OCI-LY7 (cell line): ENCODE data around the gene RBMX. TPM values are rescaled to one million over a fixed set of nuclear protein-coding genes. Genes with fewer than 3 reads are reported as not detected.

Source experiments
- BruUV-seq: library from RNA; stranded (reverse); fragments of 400-500 nt; replicated peaks from 2 replicates; lab custom pipeline; 2021; lab: Mats Ljungman, UMichigan
- CTCF ChIA-PET: fragments of 300-600 bp; sonication (Branson Sonifier 250); formaldehyde crosslinking; loops from one replicate; lab custom pipeline; 2022; ENCODE audit warnings: antibody characterized with exemption; ENCODE audit not compliant: unreplicated experiment; lab: Charles Lee
- POLR2A ChIA-PET: fragments of 300-600 bp; sonication (Branson Sonifier 250); formaldehyde crosslinking; loops from one replicate; lab custom pipeline; 2022; ENCODE audit warnings: antibody characterized with exemption; lab: Charles Lee
- DNase-seq: peaks from one replicate; pipeline ENCODE4 v3.0.0-alpha.2; 2015; ENCODE audit warnings: low spot score
- H2AFZ ChIP-seq: fragments of 200-600 bp; sonication (generic), shearing (Covaris generic); 2 replicates; pipeline ENCODE4 v1.6.1; 2014; ENCODE audit warnings: mild to moderate bottlenecking, antibody characterized with exemption, low read length, moderate library complexity
- H3K27ac ChIP-seq: fragments of 200-600 bp; sonication (generic); 2 replicates; pipeline ENCODE4 v1.5.1; 2014; ENCODE audit warnings: mixed run types, low read depth, mild to moderate bottlenecking, moderate library complexity, low read length, inconsistent platforms; ENCODE audit not compliant: poor library complexity, severe bottlenecking
- H3K36me3 ChIP-seq: fragments of 200-600 bp; sonication (generic); 2 replicates; pipeline ENCODE4 v1.6.1; 2014; ENCODE audit warnings: mild to moderate bottlenecking, antibody characterized with exemption, low read length, moderate library complexity, mixed read lengths; ENCODE audit not compliant: insufficient read depth
- H3K4me1 ChIP-seq: fragments of 200-600 bp; sonication (generic); 2 replicates; pipeline ENCODE4 v1.5.1; 2014; ENCODE audit warnings: mild to moderate bottlenecking, low read length; ENCODE audit not compliant: insufficient read depth, poor library complexity, severe bottlenecking
- H3K4me2 ChIP-seq: fragments of 200-600 bp; sonication (generic); 2 replicates; pipeline ENCODE4 v1.6.1; 2014; ENCODE audit warnings: mild to moderate bottlenecking, low read length
- H3K4me3 ChIP-seq: fragments of 200-600 bp; sonication (generic); 2 replicates; pipeline ENCODE4 v1.5.1; 2014; ENCODE audit warnings: mild to moderate bottlenecking, low read depth, low read length; ENCODE audit not compliant: poor library complexity, severe bottlenecking
- H3K79me2 ChIP-seq: fragments of 200-600 bp; sonication (generic); 2 replicates; pipeline ENCODE4 v1.6.1; 2016; ENCODE audit warnings: low read depth, mild to moderate bottlenecking, low read length, moderate library complexity, mixed read lengths; ENCODE audit not compliant: insufficient read depth
- H3K9me2 ChIP-seq: fragments of 200-600 bp; sonication (generic); 2 replicates; pipeline ENCODE4 v1.6.1; 2016; ENCODE audit warnings: mild to moderate bottlenecking, low read length, mixed read lengths; ENCODE audit not compliant: insufficient read depth
- H3K9me3 ChIP-seq: fragments of 200-600 bp; sonication (generic); 2 replicates; pipeline ENCODE4 v1.6.1; 2014; ENCODE audit warnings: mild to moderate bottlenecking, mixed run types, low read length, mixed read lengths
- H4K20me1 ChIP-seq: fragments of 200-600 bp; sonication (generic); 2 replicates; pipeline ENCODE4 v1.6.1; 2014; ENCODE audit warnings: mild to moderate bottlenecking, antibody characterized with exemption, low read length, moderate library complexity, mixed read lengths; ENCODE audit not compliant: insufficient read depth
- CTCF ChIP-seq: fragments of 200-600 bp; sonication (generic); conservative IDR thresholded peaks from 2 replicates; pipeline ENCODE4 v1.5.1; 2014; ENCODE audit warnings: mild to moderate bottlenecking, antibody characterized with exemption, low read length, moderate library complexity, mixed read lengths
- EZH2phosphoT487 ChIP-seq: fragments of 200-600 bp; sonication (generic); IDR thresholded peaks from 2 replicates; pipeline ENCODE4 v1.6.1; 2018; ENCODE audit warnings: low read depth, borderline replicate concordance, mild to moderate bottlenecking, mixed run types, antibody characterized with exemption, low read length, moderate library complexity, mixed read lengths
- intact Hi-C: fragments of 100-400 bp; cut with micrococcal nuclease; formaldehyde crosslinking; loops from one replicate; pipeline ENCODE4 v1.10.0; 2022; ENCODE audit not compliant: unreplicated experiment
- total RNA-seq, 2 experiments: library from RNA; depleted of rRNA in 1 of 2; stranded (reverse); fragments of >200 nt in 1 of 2; shearing (Covaris generic) in 1 of 2; gene quantifications; 2 replicates each; pipeline ENCODE4 v1.2.3, GENCODE V29; 2014 to 2022

The RBMX gene
- total RNA-seq, 2 experiments from 2014 or later = 321 to 342 TPM

GRCh38 chrX:136868283-136869055 is 12.1 kb downstream of the RBMX start:
- no peak for DNase-seq
- POLR2A ChIA-PET = interaction anchor here (1.4 kb wide), 1 partner anchor 10 kb away, joined by 5 read pairs; no protein-coding TSS in a partner anchor
- Histone ChIP-seq H3K36me3 (peaks cover 83% of the 10 kb centered on the region), H3K27ac (no peak overlapping the region), H3K4me1 (peaks cover 19% of the 10 kb centered on the region), H3K4me3 (no peak overlapping the region), H3K4me2 (no peak overlapping the region), H3K79me2 (peaks cover 13% of the 10 kb centered on the region; the same call in 1 of the 2 replicates), H3K9me3 (no peaks in the 10 kb centered on the region), H3K9me2 (no peaks in the 10 kb centered on the region), H4K20me1 (peaks cover 5% of the 10 kb centered on the region; the same call in 1 of the 2 replicates), H2AFZ (no peak overlapping the region)
- TF ChIP-seq EZH2phosphoT487 (no peak), CTCF (no peak)
- BruUV-seq = no TSS peak
- CTCF ChIA-PET = interaction anchor here (0.6 kb wide), 1 partner anchor 11 kb away, joined by 3 read pairs; no protein-coding TSS in a partner anchor
- intact Hi-C loops = no loop called here

GRCh38 chrX:136867518-136867917 is 13.0 kb downstream of the RBMX start:
- intact Hi-C loops = no loop called here
- Histone ChIP-seq H3K4me3 (no peak overlapping the region), H3K79me2 (peaks cover 13% of the 10 kb centered on the region; the same call in 1 of the 2 replicates), H2AFZ (no peak overlapping the region), H4K20me1 (peaks cover 4% of the 10 kb centered on the region; the same call in 1 of the 2 replicates), H3K27ac (no peak overlapping the region), H3K4me1 (peaks cover 18% of the 10 kb centered on the region), H3K4me2 (no peak overlapping the region), H3K9me2 (no peaks in the 10 kb centered on the region), H3K36me3 (peaks cover 74% of the 10 kb centered on the region), H3K9me3 (no peaks in the 10 kb centered on the region)
- no peak for DNase-seq
- TF ChIP-seq EZH2phosphoT487 (no peak), CTCF (no peak)
- no TSS peak for BruUV-seq
- POLR2A ChIA-PET = interaction anchor here (1.4 kb wide), 1 partner anchor 11 kb away, joined by 5 read pairs; no protein-coding TSS in a partner anchor
- CTCF ChIA-PET = no interaction called here

GRCh38 chrX:136867096-136867491 is 13.4 kb downstream of the RBMX start:
- H3K4me2 ChIP-seq = no peak overlapping the region
- H3K36me3 ChIP-seq = peaks cover 70% of the 10 kb centered on the region
- intact Hi-C loops = no loop called here
- H3K4me1 ChIP-seq = peaks cover 14% of the 10 kb centered on the region
- BruUV-seq = no TSS peak
- no peaks in the 10 kb centered on the region for H4K20me1 ChIP-seq
- H3K4me3 ChIP-seq = no peak overlapping the region
- ChIA-PET CTCF (no interaction called here), POLR2A (interaction anchor here (0.8 to 1.4 kb wide), 2 partner anchors 11 to 32 kb away, joined by 5 read pairs; no protein-coding TSS in a partner anchor)
- H3K9me2 ChIP-seq = no peaks in the 10 kb centered on the region
- TF ChIP-seq EZH2phosphoT487 (no peak), CTCF (no peak)
- H3K79me2 ChIP-seq = peaks cover 13% of the 10 kb centered on the region; the same call in 1 of the 2 replicates
- no peak overlapping the region for H2AFZ ChIP-seq
- no peak overlapping the region for H3K27ac ChIP-seq
- H3K9me3 ChIP-seq = no peaks in the 10 kb centered on the region
- no peak for DNase-seq
